GM19397 (cell line): ENCODE data around the gene ERCC6.

Experiments used
- ATAC-seq: cut with Tn5 transposase; IDR thresholded peaks from one replicate; pipeline ENCODE4 v1.9.1; 2021; ENCODE audit warnings: mild to moderate bottlenecking, moderate library complexity; ENCODE audit not compliant: unreplicated experiment

Gene ERCC6

DNA sequence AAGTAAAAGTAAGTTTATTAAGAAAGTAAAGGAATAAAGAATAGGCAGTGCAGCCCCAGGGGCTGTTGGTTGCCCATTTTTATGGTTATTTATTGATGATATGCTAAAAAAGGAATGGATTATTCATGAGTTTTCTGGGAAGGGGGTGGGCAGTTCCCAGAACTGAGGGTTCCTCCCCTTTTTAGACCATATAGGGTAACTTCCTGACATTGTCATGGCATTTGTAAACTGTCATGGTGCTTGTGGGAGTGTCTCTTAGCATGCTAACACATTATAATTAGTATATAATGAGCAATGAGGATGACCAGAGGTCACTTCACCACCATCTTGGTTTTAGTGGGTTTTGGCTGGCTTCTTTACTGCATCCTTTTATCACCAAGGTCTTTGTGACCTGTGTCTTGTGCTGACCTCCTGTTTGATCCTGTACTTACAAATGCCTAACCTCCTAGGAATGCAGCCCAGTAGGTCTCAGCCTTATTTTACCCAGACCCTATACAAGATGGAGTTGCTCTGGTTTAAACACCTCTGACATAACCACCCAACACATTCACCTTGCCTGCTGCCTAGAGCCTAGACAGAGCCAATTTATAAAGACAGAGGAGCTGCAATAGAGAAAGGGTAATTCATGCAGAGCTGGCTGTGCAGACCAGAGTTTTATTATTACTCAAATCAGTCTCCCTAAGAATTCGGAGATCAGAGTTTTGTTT lies 10.9 kb upstream of the ERCC6 start:
- ATAC-seq = no peak

DNA sequence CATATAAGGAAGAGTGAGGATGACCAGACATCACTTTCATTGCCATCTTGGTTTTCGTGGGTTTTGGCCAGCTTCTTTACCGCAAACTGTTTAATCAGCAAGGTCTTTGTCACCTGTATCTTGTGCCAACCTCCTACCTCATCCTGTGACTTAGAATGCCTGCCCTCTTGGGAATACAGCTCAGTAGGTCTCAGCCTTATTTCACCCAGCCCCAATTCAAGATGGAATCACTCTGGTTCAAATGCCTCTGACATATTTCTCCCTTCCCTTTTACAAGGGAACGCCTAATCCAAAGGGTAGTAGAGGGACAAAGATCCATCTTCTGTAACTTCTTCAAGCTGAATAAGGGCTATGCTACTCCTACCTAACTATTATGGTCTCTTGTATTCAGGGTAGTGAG lies 4.7 kb upstream of the ERCC6 start:
- ATAC-seq = no peak

DNA sequence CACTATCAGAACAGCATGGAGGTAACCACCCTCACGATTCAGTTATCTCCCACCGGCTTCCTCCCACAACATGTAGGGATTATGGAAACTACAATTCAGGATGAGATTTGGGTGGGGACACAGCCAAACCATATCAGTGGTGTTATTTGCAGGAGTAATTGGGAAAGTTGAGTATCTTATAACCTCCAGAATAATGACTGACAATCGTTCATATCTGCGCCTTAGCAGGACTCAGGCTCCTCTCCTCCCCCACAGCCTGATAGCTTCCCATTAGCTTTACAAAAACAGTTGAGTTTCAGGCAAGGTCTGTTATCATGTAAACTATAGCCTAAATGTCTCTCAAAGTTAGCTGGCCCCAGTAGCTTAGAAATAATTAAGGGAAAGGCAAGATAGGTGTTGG lies 3.4 kb upstream of the ERCC6 start:
- ATAC-seq = no peak

DNA sequence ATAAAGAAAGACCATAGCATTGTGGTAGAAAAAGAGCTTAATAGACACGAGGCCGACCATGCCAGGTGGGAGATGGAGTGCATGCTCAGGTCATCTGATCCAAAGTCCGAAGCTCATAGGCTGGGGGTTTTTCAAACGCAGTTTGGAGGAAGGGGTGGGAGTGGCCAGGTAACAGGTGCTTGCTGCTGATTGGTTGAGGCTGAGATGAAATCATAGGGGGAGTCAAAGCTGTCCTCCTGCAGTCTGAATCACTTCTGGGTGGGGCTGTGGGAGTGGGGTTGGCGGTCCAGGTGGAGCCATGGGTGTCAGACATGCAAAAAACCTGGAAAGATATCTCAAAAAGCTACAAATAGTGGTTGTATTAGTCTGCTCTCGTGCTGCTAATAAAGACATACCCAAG lies 2.8 kb upstream of the ERCC6 start:
- ATAC-seq = no peak

DNA sequence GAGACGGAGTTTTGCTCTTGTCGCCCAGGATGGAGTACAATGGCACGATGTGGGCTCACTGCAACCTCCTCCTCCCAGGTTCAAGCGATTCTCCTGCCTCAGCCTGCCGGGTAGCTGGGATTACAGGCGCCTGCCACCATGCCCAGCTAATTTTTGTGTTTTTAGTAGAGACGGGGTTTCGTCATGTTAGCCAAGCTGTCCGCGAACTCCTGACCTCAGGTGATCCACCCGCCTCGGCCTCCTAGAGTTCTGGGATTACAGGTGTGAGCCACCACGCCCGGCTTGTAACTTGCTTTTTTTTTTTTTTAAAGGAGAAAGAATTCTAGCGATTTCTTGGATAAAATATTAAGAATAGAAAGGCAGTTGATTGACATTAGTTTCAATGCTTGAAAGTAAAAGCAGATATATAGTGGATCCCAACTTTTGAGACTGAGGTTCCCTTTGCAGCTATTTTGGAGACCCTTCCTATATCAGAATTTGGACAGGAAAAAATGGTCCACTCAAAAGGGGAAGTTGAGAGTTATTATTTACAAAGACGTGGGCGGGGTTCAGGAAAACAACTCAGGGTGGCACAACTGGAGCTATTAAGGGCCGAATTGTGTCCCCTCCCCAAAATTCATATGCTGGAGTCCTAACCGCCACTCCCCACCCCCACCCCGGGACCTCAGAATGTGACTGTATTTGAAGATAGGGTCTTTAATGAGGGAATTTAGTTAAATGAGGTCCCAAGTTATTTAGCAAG lies 1.3 kb upstream of the ERCC6 start:
- no peak for ATAC-seq

DNA sequence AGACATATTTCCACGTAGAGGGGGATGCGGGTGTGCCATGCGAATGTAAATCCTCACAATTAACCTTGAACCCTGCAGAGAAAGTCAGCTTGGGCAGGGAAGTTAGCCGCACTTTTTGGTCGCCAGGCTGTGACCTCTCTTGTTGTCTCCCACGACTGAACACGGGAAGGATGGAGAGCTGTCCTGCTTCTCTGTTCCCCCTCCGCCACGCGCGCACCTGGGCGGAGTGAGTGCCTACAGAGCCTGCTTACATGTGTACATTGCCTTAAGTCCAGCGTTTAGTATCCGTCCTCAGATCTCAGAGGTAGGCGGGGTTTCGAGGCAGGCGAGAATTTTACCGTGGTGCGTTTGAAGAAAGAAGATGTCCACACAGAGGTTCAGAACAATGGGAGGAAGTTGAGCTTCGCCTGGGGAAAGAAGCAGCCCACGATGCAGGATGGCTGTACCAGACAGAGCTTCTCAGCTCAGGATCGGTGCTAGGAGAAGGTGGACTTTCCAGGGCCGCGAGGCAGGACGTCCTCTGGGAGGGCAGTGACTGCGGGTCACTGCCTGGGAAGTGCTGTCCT lies 482 bp upstream of the ERCC6 start:
- ATAC-seq = peak; percentile 3

DNA sequence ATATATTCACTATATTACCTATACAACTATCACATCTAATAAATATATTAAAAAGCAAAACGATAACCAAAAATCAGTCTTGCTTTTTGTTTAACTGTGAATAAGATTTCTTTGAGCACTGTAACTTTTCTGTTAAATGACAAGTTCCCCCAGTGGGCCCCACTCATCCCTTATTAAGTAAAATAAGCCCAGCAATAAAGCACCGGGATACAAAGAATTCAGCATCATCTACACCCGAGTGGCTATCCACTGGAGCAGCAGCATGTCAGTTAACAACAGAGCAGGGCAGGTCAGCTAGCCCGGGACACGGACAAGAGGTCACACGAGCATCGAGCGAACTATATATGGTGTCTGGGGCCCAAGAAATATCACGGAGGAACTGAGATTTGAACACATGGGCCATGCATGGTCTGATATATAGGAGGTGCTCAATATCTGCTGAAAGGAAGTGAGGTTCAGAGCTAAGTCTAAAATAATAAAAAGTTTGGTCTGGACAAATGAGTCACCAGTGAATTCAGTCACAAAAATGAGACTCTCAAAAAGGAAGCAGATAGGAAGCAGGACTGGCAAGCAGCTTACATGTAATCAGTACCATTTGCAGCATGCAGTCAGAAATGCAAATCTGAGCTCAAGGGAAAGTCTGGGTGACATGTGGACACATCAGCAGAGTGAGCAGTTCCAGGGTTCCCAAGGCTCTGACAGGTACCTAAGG lies 4.1 kb downstream of the ERCC6 start:
- peak; percentile 43 for ATAC-seq

DNA sequence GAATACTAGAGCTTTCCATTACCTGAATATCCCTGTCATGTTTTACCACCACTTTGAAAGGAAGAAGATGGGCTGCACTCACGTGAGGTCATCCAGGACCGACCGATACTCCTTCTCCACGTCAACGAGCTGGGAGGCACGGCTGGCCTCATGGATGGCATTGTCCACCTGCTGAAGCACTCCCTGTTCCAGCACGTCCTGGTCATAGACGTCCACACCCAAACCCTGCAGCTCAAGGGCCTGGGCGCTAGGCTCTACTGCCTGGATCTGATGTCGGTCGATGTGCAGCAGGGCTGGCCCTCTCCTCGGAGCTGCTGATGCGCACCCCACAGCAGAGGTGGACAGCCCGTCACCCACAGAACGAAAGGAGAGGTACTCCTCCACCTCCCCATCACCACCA lies 6.5 kb downstream of the ERCC6 start:
- no peak for ATAC-seq

DNA sequence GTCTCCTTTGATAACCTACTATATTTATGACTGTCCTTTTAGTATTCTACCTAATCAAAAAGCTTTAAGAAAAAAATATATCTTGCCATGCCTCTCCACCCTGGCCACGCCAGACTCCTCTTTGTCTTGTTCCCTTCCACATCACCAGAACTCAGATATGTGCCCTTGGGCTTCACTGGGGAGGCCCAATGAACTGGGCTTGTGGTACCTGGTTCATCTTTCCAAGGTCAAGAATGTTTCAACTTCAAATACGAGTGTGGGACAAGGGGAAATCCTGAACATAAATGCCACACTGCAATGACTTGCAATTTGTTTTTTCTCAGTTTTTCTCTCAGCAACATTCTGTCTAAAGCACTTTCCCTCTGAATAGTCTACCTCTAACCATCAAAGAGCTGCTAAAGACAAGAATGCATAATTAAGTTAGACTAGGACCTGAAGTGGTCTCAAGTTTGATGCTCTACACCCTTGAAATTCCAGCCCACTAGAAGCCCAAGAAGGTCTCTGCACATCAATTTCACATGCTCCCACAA lies 9.9 kb downstream of the ERCC6 start:
- no peak for ATAC-seq

DNA sequence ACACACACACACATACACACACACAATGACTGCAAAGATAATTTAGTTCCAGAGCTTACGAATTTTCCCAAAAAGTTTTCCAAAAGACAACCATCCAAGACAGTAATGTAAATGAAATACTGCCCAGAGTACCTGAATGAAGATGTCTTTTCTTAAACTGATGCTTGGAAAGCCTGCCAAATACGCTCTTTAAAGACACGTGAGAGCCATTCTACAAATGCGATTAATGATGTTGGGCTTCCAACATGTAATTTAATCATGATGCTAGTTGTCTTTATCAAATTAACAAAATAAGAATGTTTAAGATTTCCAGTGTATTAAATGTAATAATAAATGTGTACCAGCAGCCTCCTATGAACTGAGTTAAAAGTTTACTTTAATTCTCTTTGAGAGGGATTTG lies 11.1 kb downstream of the ERCC6 start:
- ATAC-seq = no peak

DNA sequence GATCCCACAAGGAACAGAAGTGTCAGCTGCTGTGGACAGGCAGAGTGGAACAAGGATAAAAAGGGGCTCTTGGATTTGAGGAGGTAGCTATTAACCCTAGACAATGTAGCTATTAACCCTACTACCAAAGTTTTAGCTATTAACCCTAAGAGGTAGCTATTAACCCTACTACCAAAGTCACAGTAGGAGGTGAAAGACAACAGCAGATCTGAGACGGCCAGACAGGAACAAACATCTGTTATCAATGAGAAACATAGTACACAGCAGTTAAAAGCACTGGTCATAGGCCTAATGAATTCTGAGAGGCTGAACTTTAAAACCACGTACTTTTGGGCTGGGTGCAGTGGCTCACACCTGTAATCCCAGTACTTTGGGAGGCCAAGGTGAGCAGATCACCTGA lies 11.9 kb downstream of the ERCC6 start:
- no peak for ATAC-seq

DNA sequence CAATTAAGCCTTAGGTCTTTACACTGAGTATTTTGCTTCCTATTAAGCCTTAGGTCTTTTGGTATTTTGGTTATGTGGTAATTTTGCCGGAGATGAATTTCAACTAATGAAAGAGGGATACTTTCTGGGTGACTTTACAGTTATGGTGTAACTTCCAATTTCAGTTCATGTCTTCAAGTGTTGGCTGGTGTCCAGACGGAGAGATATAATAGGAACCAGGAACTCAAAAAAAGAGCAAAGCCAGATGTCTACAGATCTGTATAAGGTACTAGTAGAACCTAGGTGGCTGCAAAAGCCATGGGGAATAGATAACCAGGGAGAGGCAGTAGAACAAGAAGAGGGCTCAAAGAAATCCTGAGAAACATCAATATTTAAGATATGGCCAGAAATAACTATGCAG lies 12.3 kb downstream of the ERCC6 start:
- ATAC-seq = no peak

DNA sequence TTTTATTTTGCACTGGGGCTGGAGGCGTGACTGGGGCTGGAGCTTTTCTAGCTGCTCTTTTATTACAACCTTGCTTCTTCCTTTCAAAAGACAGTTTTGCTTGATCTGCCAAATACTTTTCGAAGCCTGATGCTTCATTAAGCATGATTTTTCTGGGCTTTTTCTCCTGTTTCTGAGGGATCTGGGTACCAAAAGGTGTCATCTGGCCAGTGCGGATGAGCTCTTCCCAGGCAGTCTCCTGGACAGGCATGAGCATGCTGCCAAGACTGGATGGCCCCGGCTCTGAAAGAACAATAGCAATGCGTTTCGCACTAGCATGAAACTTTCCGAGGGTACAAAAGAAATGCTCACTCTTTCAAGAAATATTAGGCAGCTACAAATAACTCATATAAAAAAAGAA lies 14.4 kb downstream of the ERCC6 start:
- ATAC-seq = no peak

DNA sequence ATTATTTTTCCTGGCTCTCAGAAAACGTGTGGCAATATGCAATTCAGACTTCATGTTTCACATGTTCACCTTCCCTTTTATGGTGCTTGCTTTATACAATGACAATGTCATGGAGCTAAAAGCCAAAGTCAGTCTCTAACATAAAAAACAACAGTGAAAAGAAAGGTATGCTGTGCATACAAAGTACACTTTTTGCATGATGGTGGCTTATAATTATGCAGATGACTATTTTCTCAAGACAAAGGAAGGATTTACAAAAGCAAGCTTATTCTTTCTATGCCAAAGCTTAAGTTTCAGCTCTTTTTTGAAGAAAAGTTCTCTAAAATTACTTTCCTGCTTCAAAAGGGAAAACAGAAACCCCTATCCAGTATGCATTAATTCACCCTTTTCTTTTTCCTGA lies 15.6 kb downstream of the ERCC6 start:
- ATAC-seq = no peak

DNA sequence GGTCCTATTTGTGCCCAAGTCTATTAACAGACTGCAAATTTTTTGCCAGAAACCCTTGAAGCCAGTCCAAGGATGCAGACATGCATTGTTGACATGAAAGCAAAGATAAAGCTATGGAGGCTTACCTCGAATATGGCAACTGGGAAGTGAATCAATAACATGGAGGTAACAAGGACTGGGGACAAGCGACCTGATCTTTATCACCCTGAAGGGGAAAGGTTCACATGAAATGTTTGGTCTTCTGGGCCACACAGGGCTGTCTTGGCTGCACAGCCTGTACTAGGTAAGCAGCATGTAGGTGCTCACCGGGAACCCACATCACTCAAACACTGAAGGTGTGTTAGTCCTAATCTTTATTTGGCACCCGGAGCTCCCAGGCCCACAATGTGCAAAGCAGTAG lies 17.9 kb downstream of the ERCC6 start:
- ATAC-seq = no peak

DNA sequence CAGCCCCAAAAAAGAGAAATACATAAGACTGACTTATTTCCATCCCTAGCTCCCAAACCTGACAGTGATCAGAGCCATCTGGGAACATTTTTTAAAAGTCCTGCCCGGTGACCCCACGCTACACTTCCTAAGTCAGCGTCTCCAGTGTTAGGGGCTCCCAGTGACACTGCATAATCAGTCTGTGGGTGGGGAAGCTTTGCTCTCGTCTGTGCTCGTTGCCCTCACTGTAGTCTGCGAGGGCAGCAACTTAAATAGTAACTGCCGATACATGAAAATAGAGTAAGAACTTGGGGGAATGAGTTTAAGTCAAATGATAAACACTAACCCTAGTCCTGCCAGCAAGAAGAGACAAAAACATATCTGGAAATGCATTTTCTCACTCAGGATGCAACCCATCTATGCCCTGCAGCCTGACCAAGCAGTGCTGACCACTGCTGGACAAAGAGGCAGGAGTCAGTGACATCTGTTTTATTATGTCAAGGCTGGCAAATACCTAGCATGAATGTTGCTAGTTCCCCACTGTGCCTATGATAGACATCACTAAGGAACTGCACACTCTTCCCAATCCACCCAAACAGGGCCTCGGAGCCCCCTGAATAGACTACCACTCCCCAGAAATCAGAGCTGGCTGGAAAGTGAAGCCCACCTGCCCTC lies 18.7 kb downstream of the ERCC6 start:
- ATAC-seq = no peak

DNA sequence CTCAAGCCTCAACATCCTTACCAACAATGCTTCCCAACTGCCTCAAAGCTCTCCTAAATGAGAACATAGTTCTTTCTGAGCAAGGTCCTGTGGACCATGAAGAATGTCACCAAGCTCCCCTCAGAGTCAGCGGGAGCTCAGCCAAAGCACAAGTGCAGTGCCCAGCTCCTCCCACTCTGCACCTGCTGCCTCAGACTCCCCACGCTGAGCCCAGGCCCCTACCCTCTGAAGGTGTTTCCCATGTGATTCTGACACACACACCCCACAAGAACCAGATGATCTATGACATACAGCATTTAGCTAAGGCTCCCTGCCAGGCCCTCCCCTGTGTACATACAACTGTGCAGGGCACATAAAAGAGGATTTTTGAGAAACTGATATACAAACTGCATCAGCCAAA lies 19.2 kb downstream of the ERCC6 start:
- ATAC-seq = no peak

DNA sequence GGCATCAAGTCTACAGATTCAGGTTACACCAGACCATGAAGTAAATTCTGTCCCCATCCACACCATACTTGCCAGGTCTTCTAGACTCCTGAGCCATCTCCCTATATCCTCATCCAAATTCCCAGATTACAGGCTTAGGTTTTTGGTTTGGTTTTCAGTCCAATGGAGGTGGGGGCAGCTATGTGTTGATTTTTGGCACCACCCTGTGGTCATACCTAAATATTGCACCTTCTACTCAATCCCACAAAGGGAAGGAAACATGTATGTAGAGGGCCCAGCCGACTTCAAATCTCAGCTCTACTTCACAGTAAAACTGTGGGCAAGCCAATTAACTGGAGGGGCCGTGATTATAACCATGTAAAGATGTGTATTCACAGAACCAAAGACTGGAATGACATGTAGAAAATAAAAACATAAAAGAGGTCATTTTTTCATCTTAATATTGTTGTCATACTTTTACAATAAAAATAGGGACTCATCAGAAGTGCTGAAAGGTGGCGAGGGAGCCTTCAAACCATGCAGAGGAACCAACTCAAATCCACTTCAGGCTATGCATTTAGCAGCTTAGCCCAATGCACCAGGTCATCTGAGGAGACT lies 19.8 kb downstream of the ERCC6 start:
- ATAC-seq = no peak

DNA sequence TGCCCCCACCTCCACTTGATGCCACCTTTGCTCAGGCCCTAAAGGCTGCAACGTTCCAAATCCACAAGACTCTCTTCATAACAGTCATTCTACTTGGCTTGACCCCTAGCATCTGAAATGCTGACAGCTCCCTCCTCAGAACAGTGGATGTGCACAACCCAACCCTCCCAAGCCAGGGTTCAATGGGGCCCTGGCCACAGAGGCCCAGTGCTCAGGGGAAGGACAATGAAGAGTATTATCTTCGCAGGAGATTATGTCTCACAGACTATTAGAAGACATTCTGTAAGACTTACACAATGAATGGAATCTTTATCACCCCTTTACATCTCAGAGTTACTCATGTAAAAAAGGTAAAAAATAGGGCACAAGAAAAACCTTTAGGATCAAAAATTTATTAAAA lies 20.4 kb downstream of the ERCC6 start:
- no peak for ATAC-seq

DNA sequence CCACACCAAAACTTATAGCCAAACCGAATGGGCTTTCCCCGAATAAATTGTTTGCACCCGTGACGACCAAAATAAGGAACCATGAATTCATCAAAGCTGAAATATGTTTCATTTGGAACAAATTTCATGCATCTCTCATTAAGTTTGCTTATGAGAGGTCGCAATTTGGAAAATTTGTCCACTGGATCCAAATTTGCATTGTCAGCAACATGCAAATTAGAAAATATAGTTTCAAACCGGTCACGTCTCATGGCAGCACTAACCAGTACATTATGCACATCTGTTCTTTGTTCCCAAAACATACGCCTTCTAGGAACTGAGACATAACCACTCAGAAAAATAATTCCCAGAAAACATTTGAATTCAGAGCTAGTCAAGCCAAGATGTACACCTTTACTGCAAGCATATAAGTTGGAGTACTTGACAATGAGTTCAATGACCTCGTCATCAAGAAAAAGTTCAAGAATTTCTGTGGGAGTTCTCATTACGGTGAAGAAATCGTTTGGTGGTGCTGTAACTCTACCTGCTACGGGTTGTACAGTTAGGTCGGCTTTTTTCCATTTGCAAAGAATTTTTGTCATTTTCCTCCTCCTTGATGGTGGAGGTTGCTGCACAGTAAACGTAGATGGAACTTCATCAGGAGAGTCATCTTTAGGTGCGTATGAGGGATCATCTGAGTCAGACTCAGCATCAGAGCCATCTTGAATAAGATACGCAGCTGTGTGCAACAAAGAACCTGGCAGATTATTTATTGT lies 22.5 kb downstream of the ERCC6 start:
- ATAC-seq = no peak
